T-cell (primary cell): ENCODE data around the gene NARS2. TPM values are rescaled to one million over a fixed set of nuclear protein-coding genes. Genes with fewer than 3 reads are reported as not detected.

Source experiments
- ATAC-seq, 4 experiments: fragments of 200-7000 bp in 3 of 4; fragments of 150-1000 bp in 1 of 4; cut with Tn5 transposase; replicated peaks in 1 of 4; 1 replicate in 3 of 4; 2 replicates in 1 of 4; pipeline ENCODE4 v1.10.0; 2021; ENCODE audit warnings: moderate library complexity in 3 of 4, mild to moderate bottlenecking in 2 of 4, moderate number of reproducible peaks in 1 of 4
- CTCF ChIA-PET, 2 donors: fragments of 300-600 bp; sonication (Branson Sonifier 250); formaldehyde crosslinking; loops; one replicate each; lab custom pipeline; 2022; ENCODE audit warnings: antibody characterized with exemption in 2 of 2; lab: Charles Lee
- POLR2A ChIA-PET, 2 donors: fragments of 300-600 bp; sonication (Branson Sonifier 250); formaldehyde crosslinking; loops; one replicate each; lab custom pipeline; 2022; ENCODE audit warnings: antibody characterized with exemption in 2 of 2; lab: Charles Lee
- DNase-seq, 35 experiments: peaks; one replicate each; pipeline versions ENCODE4 v3.0.0 to v3.0.0-alpha.2; 2013 to 2023
- H3K27ac ChIP-seq: one replicate; pipeline ENCODE4 v1.5.1; 2013; ENCODE audit warnings: low read length
- H3K27me3 ChIP-seq, 2 experiments: replicated peaks in 1 of 2; 1 replicate in 1 of 2; 2 replicates in 1 of 2; pipeline versions ENCODE4 v1.6.1 to v1.7.0; 2013; ENCODE audit warnings: low read length in 1 of 2, mixed read lengths in 1 of 2; ENCODE audit not compliant: control insufficient read depth in 2 of 2, insufficient read depth in 2 of 2; ENCODE audit errors: extremely low read depth in 1 of 2
- H3K36me3 ChIP-seq, 2 donors: 1 replicate in 1 of 2; 2 replicates in 1 of 2; pipeline versions ENCODE4 v1.6.1 to v1.7.0; 2013; ENCODE audit warnings: low read length in 1 of 2; ENCODE audit not compliant: control insufficient read depth in 2 of 2, insufficient read depth in 1 of 2; ENCODE audit errors: extremely low read depth in 1 of 2
- H3K4me1 ChIP-seq, 2 experiments: 1 replicate in 1 of 2; 2 replicates in 1 of 2; pipeline versions ENCODE4 v1.6.1 to v1.7.0; 2013; ENCODE audit warnings: low read length in 2 of 2, mixed read lengths in 1 of 2; ENCODE audit not compliant: insufficient read depth in 2 of 2, control insufficient read depth in 1 of 2; ENCODE audit errors: extremely low read depth in 1 of 2
- H3K4me3 ChIP-seq, 2 donors: 1 replicate in 1 of 2; 2 replicates in 1 of 2; pipeline versions ENCODE4 v1.5.1 to v1.7.0; 2013; ENCODE audit warnings: mild to moderate bottlenecking in 2 of 2, low read length in 1 of 2, moderate library complexity in 1 of 2; ENCODE audit not compliant: control insufficient read depth in 1 of 2; ENCODE audit errors: extremely low read depth in 1 of 2
- H3K9me3 ChIP-seq: 2 replicates; pipeline ENCODE4 v1.7.0; 2013
- H3K27ac Mint-ChIP-seq, 2 donors: one replicate each; pipeline ENCODE4 v1.8.0; 2020 to 2021; ENCODE audit warnings: mild to moderate bottlenecking in 2 of 2, mixed read lengths in 2 of 2
- H3K27me3 Mint-ChIP-seq, 2 donors: one replicate each; pipeline ENCODE4 v1.8.0; 2021 to 2022; ENCODE audit warnings: mixed read lengths in 2 of 2
- H3K36me3 Mint-ChIP-seq: one replicate; pipeline ENCODE4 v1.8.0; 2021; ENCODE audit warnings: mixed read lengths
- H3K4me1 Mint-ChIP-seq, 3 donors: one replicate each; pipeline ENCODE4 v1.8.0; 2020 to 2022; ENCODE audit warnings: mixed read lengths in 3 of 3, mild to moderate bottlenecking in 1 of 3
- H3K4me3 Mint-ChIP-seq, 3 donors: one replicate each; pipeline ENCODE4 v1.8.0; 2020 to 2022; ENCODE audit warnings: mild to moderate bottlenecking in 3 of 3, mixed read lengths in 3 of 3, moderate library complexity in 3 of 3
- H3K9me3 Mint-ChIP-seq, 3 donors: one replicate each; pipeline ENCODE4 v1.8.0; 2020 to 2022; ENCODE audit warnings: mixed read lengths in 3 of 3
- WGBS: methylation state at CpG from one replicate; pipeline ENCODE4 v1.1.5; 2013; ENCODE audit warnings: missing lambda C conversion rate; ENCODE audit not compliant: insufficient coverage; 5-methylcytosine and 5-hydroxymethylcytosine counted together
- total RNA-seq, 35 experiments: library from RNA in 6 of 35; stranded (reverse) in 6 of 35; fragments of 120-200 nt in 1 of 35; gene quantifications; one replicate each; pipeline versions ENCODE4 v1.2.1 to v1.2.4 and lab custom pipeline; 2013 to 2026

Gene NARS2
- total RNA-seq, 5 donors from 2014 or later (not counting 1 experiment from before 2014, with no cell fraction given): 12.1 to 17.6 (median 13.3) TPM

DNA sequence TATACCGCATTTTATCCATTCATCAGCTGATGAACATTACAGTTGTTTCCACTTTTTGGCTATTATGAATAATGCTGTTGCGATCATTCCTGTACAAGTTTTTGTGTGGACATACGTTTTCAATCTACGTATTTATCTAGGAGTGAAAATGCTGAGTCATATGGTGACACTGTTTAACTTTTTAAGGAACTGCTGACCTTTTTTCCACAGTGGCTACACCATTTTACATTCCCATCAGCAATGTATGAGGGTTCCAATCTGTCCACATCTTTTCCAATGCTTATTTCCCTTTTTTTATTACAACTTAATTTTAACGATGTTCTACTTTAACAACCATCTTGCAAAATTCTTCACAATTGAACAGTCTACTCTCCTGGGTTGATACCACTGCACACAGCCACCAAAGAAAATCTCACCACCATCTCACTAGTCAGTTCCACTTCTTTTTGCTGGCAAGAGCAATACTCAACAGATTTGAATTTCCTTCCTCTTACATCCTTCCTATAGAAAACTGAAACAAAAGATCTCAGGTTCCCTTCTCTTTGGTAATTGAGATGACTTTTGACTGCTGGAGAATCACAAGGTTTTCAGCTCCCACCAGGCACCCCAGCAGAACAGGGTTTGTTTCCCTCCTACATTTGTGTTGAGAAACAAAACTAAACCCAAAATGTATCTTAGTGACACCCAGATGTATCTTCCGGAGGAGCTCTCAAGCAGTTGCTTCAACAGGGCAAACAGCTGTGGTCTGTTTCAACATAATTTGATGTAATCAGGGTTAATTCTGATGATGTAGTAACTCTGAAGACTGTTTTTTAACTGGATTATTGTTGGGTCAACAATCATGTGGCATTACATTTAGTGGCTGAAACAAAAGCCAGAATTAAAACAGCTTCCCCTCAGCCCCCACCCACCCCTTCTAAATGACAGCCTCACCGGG is 150.1 kb downstream of the NARS2 start:
- Mint-ChIP-seq H3K27ac (no peak overlapping the region), H3K4me3 (no peak overlapping the region), H3K27me3 (peaks cover 8 to 14% of the 10 kb centered on the region in 2 donors), H3K36me3 (peaks cover 4% of the 10 kb centered on the region), H3K4me1 (peaks cover 5 to 21% (median 8%) of the 10 kb centered on the region in 3 donors), H3K9me3 (no peaks in the 10 kb centered on the region)
- ChIA-PET CTCF (no interaction called here), POLR2A (interaction anchor here in 1 of 2 donors (0.7 kb wide), 1 partner anchor 52 kb away, joined by 3 read pairs; no protein-coding TSS in a partner anchor)
- 80% methylated on average over 1 of the region's 7 CpGs for WGBS
- Histone ChIP-seq H3K4me1 (peaks cover under 1 to 9% of the 10 kb centered on the region in 2 experiments), H3K9me3 (no peaks in the 10 kb centered on the region), H3K27me3 (peaks cover 0 to 12% of the 10 kb centered on the region in 2 experiments), H3K27ac (no peak overlapping the region), H3K4me3 (no peak overlapping the region), H3K36me3 (no peaks in the 10 kb centered on the region)
- ATAC-seq: no peak
- no peak for DNase-seq

DNA sequence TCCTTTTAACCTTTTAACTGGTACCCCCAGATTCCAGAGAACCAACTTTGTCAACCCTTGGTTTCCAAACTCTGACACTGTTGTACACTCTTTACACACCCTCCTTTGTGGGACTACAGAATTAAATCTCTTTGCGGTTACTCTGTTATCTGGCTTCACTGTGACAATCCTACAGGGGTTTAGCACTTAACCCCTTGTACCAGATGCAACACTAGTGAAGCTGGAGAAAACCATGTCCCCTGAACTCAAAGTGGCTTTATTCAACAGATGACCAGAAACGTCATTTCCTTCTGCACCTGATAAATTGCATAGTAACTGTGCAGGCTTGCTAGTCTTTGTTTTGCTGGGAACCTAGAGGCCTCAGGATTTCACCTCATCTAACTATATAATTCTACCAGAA is 151.4 kb downstream of the NARS2 start:
- ChIA-PET POLR2A (no interaction called here), CTCF (no interaction called here)
- DNase-seq (no peak), ATAC-seq (no peak)
- no peaks in the 10 kb centered on the region for H3K9me3 ChIP-seq
- peaks cover 0 to 14% of the 10 kb centered on the region in 2 experiments for H3K27me3 ChIP-seq
- H3K4me1 ChIP-seq: peaks cover 3 to 14% of the 10 kb centered on the region in 2 experiments
- Mint-ChIP-seq H3K9me3 (no peaks in the 10 kb centered on the region), H3K36me3 (no peaks in the 10 kb centered on the region), H3K4me3 (no peak overlapping the region), H3K27me3 (peaks cover 18% of the 10 kb centered on the region in 2 donors), H3K27ac (no peak overlapping the region), H3K4me1 (peaks cover 8 to 27% (median 14%) of the 10 kb centered on the region in 3 donors)
- H3K4me3 ChIP-seq: no peak overlapping the region
- H3K27ac ChIP-seq: no peak overlapping the region
- 100% methylated on average over 1 of the region's 2 CpGs for WGBS
- H3K36me3 ChIP-seq: no peaks in the 10 kb centered on the region

DNA sequence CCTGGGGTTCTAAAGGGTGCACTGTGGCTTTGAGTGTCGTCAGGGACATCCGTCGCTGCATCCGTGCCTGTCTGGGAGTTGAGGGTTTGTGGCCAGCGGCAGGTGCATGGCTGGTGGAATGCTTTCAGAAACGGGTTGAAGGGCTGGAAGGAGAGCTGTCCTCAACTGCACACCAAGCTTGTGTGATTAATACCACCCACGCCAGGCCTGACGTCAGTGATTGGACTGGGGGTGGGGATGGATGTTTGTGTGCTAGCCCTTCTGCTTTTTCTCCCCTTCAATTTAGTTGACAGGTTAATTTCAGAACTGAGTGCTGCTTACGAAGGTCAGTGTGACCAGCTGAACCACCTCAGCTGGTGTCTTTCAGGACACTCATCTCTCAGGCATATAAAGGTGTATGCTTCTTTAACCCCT is 153.9 kb downstream of the NARS2 start:
- Histone ChIP-seq H3K27me3 (peaks cover 0 to 20% of the 10 kb centered on the region in 2 experiments), H3K9me3 (no peaks in the 10 kb centered on the region), H3K4me3 (no peak overlapping the region), H3K27ac (no peak overlapping the region), H3K4me1 (peaks cover 5 to 25% of the 10 kb centered on the region in 2 experiments), H3K36me3 (no peaks in the 10 kb centered on the region)
- WGBS: no CpG with 5 or more reads among the region's 9 CpGs
- Mint-ChIP-seq H3K9me3 (no peaks in the 10 kb centered on the region), H3K4me1 (peaks cover 17 to 38% (median 22%) of the 10 kb centered on the region in 3 donors), H3K4me3 (no peak overlapping the region), H3K27ac (no peak overlapping the region), H3K27me3 (peaks cover 18 to 19% of the 10 kb centered on the region in 2 donors), H3K36me3 (no peaks in the 10 kb centered on the region)
- CTCF ChIA-PET: interaction anchor here (0.6 to 1.1 kb wide), 2 partner anchors 14 to 124 kb away, joined by 4 to 5 read pairs; no protein-coding TSS in a partner anchor
- peak in 20 of 35 experiments; percentile 5 to 61 (median 20) for DNase-seq
- ATAC-seq: no peak
- POLR2A ChIA-PET: no interaction called here

DNA sequence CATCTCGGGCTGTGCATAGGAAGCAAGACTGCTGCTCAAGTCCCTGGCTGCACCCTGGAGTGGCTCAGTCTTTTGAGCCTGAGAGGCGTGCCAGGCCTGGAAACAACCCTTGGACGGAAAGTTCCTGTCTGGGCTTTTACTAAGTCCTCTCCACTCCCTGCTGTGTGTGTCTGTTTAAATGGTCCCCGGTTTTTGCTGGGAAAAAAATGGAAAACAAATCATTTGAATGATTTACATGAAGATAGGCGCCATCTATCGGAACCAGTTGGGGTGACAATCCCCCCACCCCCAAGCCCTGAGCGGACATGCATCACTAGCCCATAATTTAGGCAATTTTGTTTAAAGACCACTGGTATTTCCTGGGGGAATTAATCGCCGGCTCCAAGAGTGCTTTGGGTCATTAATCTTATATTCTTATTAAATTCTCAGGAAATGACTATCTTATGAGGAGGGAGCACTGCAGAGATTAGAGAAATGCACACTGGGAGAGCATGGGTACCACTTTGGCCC is 154.4 kb downstream of the NARS2 start:
- Mint-ChIP-seq H3K4me1 (peaks cover 17 to 41% (median 22%) of the 10 kb centered on the region in 3 donors), H3K9me3 (no peaks in the 10 kb centered on the region), H3K4me3 (peak overlapping the region; percentile 12 to 54 (median 43)), H3K36me3 (no peaks in the 10 kb centered on the region), H3K27me3 (peaks cover 18 to 19% of the 10 kb centered on the region in 2 donors), H3K27ac (peak overlapping the region in 1 of 2 donors; percentile 40)
- Histone ChIP-seq H3K4me1 (peaks cover 5 to 25% of the 10 kb centered on the region in 2 experiments), H3K4me3 (no peak overlapping the region), H3K27me3 (peaks cover 0 to 20% of the 10 kb centered on the region in 2 experiments), H3K9me3 (no peaks in the 10 kb centered on the region), H3K36me3 (no peaks in the 10 kb centered on the region), H3K27ac (no peak overlapping the region)
- 20% methylated on average over 1 of the region's 9 CpGs for WGBS
- ATAC-seq (no peak), DNase-seq (peak in 25 of 35 experiments; percentile 7 to 66 (median 37))
- ChIA-PET CTCF (interaction anchor here in 1 of 2 donors (0.7 to 1.1 kb wide), 2 partner anchors 15 to 42 kb away, joined by 3 to 4 read pairs; no protein-coding TSS in a partner anchor), POLR2A (no interaction called here)

DNA sequence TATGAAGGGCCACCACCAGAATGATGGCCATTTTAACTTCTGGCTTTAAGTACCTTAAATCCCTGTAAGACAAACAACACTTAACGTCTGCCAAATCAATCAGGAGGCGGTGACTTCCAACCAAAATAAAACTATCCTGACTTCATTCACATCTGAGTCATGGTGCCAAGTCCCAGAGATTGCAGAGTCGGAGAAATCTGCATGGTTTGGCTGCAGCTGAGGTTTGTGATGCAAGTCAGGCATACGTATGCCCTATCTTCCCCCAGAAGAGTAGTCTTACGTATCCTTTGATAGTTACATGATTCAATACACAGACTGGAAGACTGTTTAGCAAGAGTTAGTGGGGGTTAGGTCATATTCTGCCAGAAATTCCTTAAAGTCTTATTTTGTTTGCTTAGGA is 155.3 kb downstream of the NARS2 start:
- Histone ChIP-seq H3K36me3 (no peaks in the 10 kb centered on the region), H3K9me3 (no peaks in the 10 kb centered on the region), H3K27me3 (peaks cover 0 to 20% of the 10 kb centered on the region in 2 experiments), H3K27ac (no peak overlapping the region), H3K4me1 (peaks cover 5 to 25% of the 10 kb centered on the region in 2 experiments), H3K4me3 (no peak overlapping the region)
- H3K4me3 Mint-ChIP-seq: peak overlapping the region; percentile 28 to 78 (median 73)
- peak overlapping the region in 1 of 2 donors; percentile 11 for H3K27ac Mint-ChIP-seq
- peaks cover 18 to 19% of the 10 kb centered on the region in 2 donors for H3K27me3 Mint-ChIP-seq
- ChIA-PET POLR2A (no interaction called here), CTCF (interaction anchor here (0.6 to 5.7 kb wide), 7 partner anchors 9 to 156 kb away, joined by 3 to 62 read pairs (median 3); partner anchors contain the start of gene NARS2 (in 1 of the 2))
- WGBS: 100% methylated on average over 3 of the region's 5 CpGs
- H3K4me1 Mint-ChIP-seq: peaks cover 17 to 37% (median 22%) of the 10 kb centered on the region in 3 donors
- ATAC-seq (no peak), DNase-seq (peak in 1 of 35 experiments; percentile 7)
- no peaks in the 10 kb centered on the region for H3K36me3 Mint-ChIP-seq
- H3K9me3 Mint-ChIP-seq: no peaks in the 10 kb centered on the region
